Smooth muscle cell (in vitro differentiated cells): ENCODE measurements around the gene RNF128. TPM values are rescaled to one million over a fixed set of nuclear protein-coding genes. Genes with fewer than 3 reads are reported as not detected.
"Not testable (repeated sequence)": the region's sequence is repeated elsewhere in the genome, so short reads cannot be mapped to it uniquely, and the experiment has no call there.

Experiments
- DNase-seq: peaks from one replicate; lab custom pipeline; 2025; ENCODE audit not compliant: unreplicated experiment; lab: John Stamatoyannopoulos, UW
- H2AFZ ChIP-seq: fragments of 200-600 bp; sonication (generic); 2 replicates; pipeline ENCODE4 v1.6.0; 2016; ENCODE audit warnings: antibody characterized with exemption, low read depth, mild to moderate bottlenecking
- H3F3A ChIP-seq: fragments of 200-600 bp; sonication (generic); 2 replicates; pipeline ENCODE4 v1.6.0; 2017; ENCODE audit warnings: antibody characterized with exemption, low read depth
- H3K27ac ChIP-seq: fragments of 200-600 bp; sonication (generic); 2 replicates; pipeline ENCODE4 v1.5.1; 2016; ENCODE audit warnings: low read depth, mild to moderate bottlenecking
- H3K27me3 ChIP-seq: fragments of 200-600 bp; sonication (generic); 2 replicates; pipeline ENCODE4 v1.6.1; 2016; ENCODE audit warnings: low read depth, mild to moderate bottlenecking
- H3K36me3 ChIP-seq: fragments of 200-600 bp; sonication (generic); 2 replicates; pipeline ENCODE4 v1.5.1; 2016; ENCODE audit warnings: low read depth
- H3K4me1 ChIP-seq: fragments of 200-600 bp; sonication (generic); 2 replicates; pipeline ENCODE4 v1.5.1; 2016; ENCODE audit warnings: low read depth
- H3K4me2 ChIP-seq: fragments of 200-600 bp; sonication (generic); 2 replicates; pipeline ENCODE4 v1.6.0; 2016; ENCODE audit warnings: mild to moderate bottlenecking
- H3K4me3 ChIP-seq: fragments of 200-600 bp; sonication (generic); 2 replicates; pipeline ENCODE4 v1.5.1; 2016; ENCODE audit warnings: mild to moderate bottlenecking
- H3K79me2 ChIP-seq: fragments of 200-600 bp; sonication (generic); 2 replicates; pipeline ENCODE4 v1.6.0; 2016; ENCODE audit warnings: low read depth, mild to moderate bottlenecking
- H3K9ac ChIP-seq: fragments of 200-600 bp; sonication (generic); 2 replicates; pipeline ENCODE4 v1.6.0; 2016; ENCODE audit warnings: low read depth
- H3K9me3 ChIP-seq: fragments of 200-600 bp; sonication (generic); replicated peaks from 2 replicates; pipeline ENCODE4 v1.5.1; 2016; ENCODE audit warnings: low read depth
- H4K20me1 ChIP-seq: fragments of 200-600 bp; sonication (generic); 2 replicates; pipeline ENCODE4 v1.6.0; 2016; ENCODE audit warnings: low read depth
- WGBS: methylation state at CpG from one replicate; pipeline ENCODE4 v1.1.7; 2016; ENCODE audit warnings: low lambda C conversion rate; 5-methylcytosine and 5-hydroxymethylcytosine counted together
- polyA plus RNA-seq: library from polyadenylated mRNA; unstranded; fragments of >200 nt; fragmentation: Nextera tagmentation; extraction: Ambion mirVana; gene quantifications from 2 replicates; pipeline ENCODE4 v1.2.1, GENCODE V29; 2016
- total RNA-seq: library from RNA; depleted of rRNA; stranded (reverse); fragments of >200 nt; gene quantifications from 2 replicates; pipeline ENCODE4 v1.2.3, GENCODE V29; 2014
- TF ChIP-seq, protein P1 (sequence below): fragments of 200-600 bp; sonication (generic); IDR thresholded peaks from 2 replicates; pipeline ENCODE4 v1.5.1; 2017; ENCODE audit warnings: borderline replicate concordance, mild to moderate bottlenecking, antibody characterized with exemption; ENCODE audit not compliant: insufficient read depth, poor library complexity, severe bottlenecking

RNF128 gene
- total and polyA plus RNA-seq, 2 experiments from 2014 or later, result 13.6 to 22.2 TPM

DNA sequence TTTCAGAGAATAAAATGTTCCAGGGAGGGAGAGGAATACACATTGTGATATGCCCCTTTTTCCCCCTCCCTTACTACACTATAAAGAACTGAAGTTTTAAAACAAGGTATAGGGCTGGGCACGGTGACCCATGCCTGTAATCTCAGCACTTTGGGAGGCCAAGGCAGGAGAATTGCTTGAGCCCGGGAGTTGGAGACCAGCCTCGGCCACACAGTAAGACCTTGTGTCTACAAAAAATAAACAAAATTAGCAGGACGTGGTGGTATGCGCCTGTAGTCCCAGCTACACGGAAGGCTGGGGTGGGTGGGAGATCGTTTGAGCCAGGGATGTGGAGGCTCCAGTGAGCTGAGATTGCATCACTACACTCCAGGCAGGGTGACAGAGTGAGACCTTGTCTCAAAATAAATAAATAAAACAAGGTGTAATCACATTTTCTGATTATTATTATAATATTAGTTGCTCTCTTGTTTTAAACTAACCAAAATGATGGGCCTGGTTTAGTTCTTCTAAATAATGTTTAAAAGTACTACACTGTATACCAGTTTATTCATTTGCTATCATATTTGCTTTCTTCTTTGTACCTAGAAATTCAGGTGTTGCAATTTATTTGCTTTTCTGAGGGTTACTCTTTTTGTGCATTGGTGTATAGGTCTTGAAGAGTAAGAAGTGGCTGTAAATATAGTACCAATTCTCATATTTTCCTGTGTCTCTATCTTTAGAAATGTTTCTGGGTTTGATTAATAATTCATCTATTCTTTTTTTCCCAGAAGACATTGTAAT lies 84.8 kb downstream of the RNF128 start:
- H3K36me3 ChIP-seq, result no peaks in the 10 kb centered on the region
- no peak for DNase-seq
- WGBS, result 54% methylated on average over 7 of the region's 7 CpGs
- H3K4me3 ChIP-seq, result no peak overlapping the region
- H3K4me2 ChIP-seq, result no peak overlapping the region
- no peaks in the 10 kb centered on the region for H3K27me3 ChIP-seq
- H3K9ac ChIP-seq, result no peak overlapping the region
- H3K4me1 ChIP-seq, result no peaks in the 10 kb centered on the region
- H3F3A ChIP-seq, result no peaks in the 10 kb centered on the region
- no peaks in the 10 kb centered on the region for H3K79me2 ChIP-seq
- TF ChIP-seq, protein P1, sequence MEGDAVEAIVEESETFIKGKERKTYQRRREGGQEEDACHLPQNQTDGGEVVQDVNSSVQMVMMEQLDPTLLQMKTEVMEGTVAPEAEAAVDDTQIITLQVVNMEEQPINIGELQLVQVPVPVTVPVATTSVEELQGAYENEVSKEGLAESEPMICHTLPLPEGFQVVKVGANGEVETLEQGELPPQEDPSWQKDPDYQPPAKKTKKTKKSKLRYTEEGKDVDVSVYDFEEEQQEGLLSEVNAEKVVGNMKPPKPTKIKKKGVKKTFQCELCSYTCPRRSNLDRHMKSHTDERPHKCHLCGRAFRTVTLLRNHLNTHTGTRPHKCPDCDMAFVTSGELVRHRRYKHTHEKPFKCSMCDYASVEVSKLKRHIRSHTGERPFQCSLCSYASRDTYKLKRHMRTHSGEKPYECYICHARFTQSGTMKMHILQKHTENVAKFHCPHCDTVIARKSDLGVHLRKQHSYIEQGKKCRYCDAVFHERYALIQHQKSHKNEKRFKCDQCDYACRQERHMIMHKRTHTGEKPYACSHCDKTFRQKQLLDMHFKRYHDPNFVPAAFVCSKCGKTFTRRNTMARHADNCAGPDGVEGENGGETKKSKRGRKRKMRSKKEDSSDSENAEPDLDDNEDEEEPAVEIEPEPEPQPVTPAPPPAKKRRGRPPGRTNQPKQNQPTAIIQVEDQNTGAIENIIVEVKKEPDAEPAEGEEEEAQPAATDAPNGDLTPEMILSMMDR, result no peak
- no peaks in the 10 kb centered on the region for H3K9me3 ChIP-seq
- no peak overlapping the region for H2AFZ ChIP-seq
- peaks cover 23% of the 10 kb centered on the region for H4K20me1 ChIP-seq
- H3K27ac ChIP-seq, result no peak overlapping the region

DNA sequence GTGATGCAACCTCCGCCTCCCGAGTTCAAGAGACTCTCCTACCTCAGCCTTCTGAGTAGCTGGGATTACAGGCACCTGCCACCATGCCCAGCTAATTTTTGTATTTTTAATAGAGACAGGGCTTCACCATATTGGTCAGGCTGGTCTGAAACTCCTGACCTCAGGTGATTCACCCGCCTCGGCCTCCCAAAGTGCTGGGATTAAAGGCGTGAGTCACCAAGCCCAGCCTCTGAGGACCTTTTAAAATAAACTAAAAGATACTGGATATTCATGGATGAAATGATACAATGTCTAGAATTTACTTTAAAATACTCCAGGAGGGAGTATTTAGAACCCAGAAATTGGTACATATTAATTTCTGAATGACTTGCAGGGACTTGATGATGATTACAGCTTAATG lies 86.4 kb downstream of the RNF128 start:
- not testable (repeated sequence) for H3K36me3 ChIP-seq, H3K9me3 ChIP-seq, H3K4me3 ChIP-seq, H2AFZ ChIP-seq, H3K4me1 ChIP-seq, H3K27me3 ChIP-seq, H3K4me2 ChIP-seq, H3K79me2 ChIP-seq, H3K9ac ChIP-seq, H3K27ac ChIP-seq, H3F3A ChIP-seq, DNase-seq
- 68% methylated on average over 5 of the region's 5 CpGs for WGBS
- peaks cover 32% of the 10 kb centered on the region for H4K20me1 ChIP-seq

DNA sequence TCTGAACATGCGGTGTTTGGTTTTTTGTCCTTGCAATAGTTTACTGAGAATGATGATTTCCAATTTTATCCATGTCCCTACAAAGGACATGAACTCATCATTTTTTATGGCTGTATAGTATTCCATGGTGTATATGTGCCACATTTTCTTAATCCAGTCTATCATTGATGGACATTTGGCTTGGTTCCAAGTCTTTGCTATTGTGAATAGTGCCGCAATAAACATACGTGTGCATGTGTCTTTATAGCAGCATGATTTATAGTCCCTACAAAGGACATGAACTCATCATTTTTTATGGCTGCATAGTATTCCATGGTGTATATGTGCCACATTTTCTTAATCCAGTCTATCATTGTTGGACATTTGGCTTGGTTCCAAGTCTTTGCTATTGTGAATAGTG lies 87.6 kb downstream of the RNF128 start:
- not testable (repeated sequence) for H2AFZ ChIP-seq, H3K27me3 ChIP-seq, H3F3A ChIP-seq, H3K36me3 ChIP-seq, H3K9ac ChIP-seq, H3K79me2 ChIP-seq, H3K4me1 ChIP-seq, H3K4me2 ChIP-seq, H3K27ac ChIP-seq, DNase-seq, H3K9me3 ChIP-seq, H3K4me3 ChIP-seq
- WGBS, result 92% methylated on average over 3 of the region's 3 CpGs
- peaks cover 32% of the 10 kb centered on the region for H4K20me1 ChIP-seq

Other genes with a start within 250 kb of the RNF128 start
- gene RADX, start 114.7 kb upstream of the RNF128 start, total RNA-seq, result 3.0 and 7.2 TPM in 2 replicates
- 0.89 and 1.3 TPM in 2 replicates for gene RADX, start 114.7 kb upstream of the RNF128 start, polyA plus RNA-seq
- 15.1 and 21.8 TPM in 2 replicates for gene TBC1D8B, start 76.0 kb downstream of the RNF128 start, total RNA-seq
- 6.1 and 9.2 TPM in 2 replicates for gene TBC1D8B, start 76.0 kb downstream of the RNF128 start, polyA plus RNA-seq
- not detected in 2 replicates for gene RIPPLY1, start 176.6 kb downstream of the RNF128 start, total RNA-seq
- gene RIPPLY1, start 176.6 kb downstream of the RNF128 start, polyA plus RNA-seq, result not detected in 2 replicates
- 0.04 TPM in 1 of 2 replicates, not detected in the other for gene CLDN2, start 193.7 kb downstream of the RNF128 start, total RNA-seq
- 0.07 TPM in 1 of 2 replicates, not detected in the other for gene CLDN2, start 193.7 kb downstream of the RNF128 start, polyA plus RNA-seq